Mesenteric fat pad (tissue), 1 donor: ENCODE data around the gene PTP4A2. TPM values are rescaled to one million over a fixed set of nuclear protein-coding genes. Genes with fewer than 3 reads are reported as not detected.

Source experiments
- DNase-seq: peaks from one replicate; pipeline ENCODE4 v3.0.0-alpha.2; 2020; ENCODE audit warnings: low spot score
- total RNA-seq: library from RNA; stranded (reverse); fragmentation: NEBNext Ultra II Directional; extraction: Animal tissue kit (Norgen Biotek cat#: 25700); gene quantifications from one replicate; pipeline ENCODE4 v1.2.1, GENCODE V29; 2021
- donor health status: DM: yes; HTN: yes; CAD: no.

Gene PTP4A2
- total RNA-seq, 1 donor from 2014 or later, result 472 TPM

DNA sequence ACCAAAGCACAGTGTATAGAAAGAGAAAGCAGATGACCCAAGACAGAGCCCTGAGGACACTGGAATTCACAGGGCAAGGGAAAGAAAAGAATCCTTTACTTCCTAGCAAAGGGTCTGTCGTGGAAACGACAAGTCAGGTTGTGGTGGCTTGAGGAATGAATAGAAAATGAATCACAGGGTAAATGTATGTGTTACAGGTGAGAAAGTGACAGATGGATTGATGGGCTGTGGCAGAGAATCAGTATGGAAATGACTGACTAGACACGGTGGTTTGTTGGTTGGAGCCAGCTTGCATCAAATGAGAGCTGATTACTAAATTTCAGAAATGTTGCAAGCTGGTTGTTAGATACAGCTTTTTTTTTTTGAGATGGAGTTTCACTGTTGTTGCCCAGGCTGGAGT is 46.9 kb downstream of the PTP4A2 start:
- DNase-seq, result no peak

- DNase-seq, result no peak
These were observed 49.9 kb downstream of the PTP4A2 start for GRCh38 chr1:31888291-31888690.

DNA sequence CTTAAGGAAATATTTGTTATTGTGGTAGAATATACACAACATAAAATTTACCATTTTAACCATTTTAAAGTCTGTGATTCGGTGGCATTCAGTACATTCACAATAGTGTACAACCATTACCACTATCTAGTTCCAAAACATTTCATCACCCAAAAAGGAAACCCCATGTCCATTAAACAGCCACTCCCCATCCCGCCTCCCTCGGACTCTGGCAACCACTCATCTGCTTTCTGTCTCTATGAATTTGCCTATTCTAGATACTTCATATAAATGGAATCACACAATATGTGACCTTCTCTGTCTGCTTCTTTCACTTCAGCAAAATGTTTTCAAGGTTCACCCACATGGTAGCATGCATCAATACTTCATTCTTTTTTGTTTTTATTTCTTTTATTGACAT is 51.3 kb downstream of the PTP4A2 start:
- DNase-seq, result no peak

- DNase-seq, result no peak
These were observed 52.3 kb downstream of the PTP4A2 start for GRCh38 chr1:31885851-31886250.

GRCh38 chr1:31883357-31883942 is 54.7 kb downstream of the PTP4A2 start:
- no peak for DNase-seq

DNA sequence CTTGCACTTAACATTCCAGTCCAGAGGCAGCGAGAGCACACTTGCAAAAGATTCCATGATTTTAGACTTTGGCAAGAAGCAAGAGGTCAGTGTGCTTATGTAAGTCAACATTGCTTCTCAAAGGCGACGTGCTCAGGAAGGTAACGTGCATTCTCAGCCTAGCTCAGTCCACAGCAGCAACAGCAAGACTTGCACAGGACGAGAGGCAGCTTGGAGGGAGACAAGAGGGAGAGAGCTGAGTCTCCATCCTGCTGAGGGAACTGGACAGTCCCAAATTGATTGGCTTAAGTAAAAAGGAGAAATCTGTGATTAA is 56.5 kb downstream of the PTP4A2 start:
- peak; percentile 24 for DNase-seq

DNA sequence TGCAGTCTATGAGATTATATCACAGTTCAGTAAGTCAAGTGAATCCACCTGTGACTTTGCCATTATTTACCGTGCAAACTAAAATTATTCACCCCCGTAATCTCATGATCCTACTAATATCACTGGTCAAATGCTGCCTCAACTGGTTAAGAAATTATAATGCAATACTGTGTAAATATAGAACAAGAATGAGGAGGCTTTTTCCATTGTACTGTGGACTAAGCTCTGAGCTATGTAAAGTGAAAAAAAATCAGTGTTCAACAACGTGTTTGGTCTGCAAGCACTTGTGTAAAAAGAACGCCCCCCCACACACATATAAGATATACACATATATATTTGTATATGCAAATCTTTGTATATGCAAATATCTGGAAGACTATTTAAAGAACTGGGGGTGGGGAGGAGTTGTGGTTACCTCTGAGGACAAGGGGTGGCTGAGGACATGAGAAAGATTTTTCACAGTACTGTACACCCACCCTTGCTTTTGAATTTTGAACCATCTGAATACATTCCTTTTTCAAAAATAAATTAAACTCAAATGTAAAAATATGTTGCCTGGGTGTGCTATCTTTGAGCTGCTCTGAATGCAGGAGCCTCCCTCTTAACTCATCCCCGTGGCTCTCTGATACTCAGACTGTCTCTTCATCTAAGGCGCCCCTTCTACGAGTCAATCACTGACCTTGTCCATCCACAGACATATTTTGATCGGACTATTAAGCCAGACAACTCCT is 57.0 kb downstream of the PTP4A2 start:
- peak; percentile 3 for DNase-seq

- DNase-seq, result no peak
These were observed 58.1 kb downstream of the PTP4A2 start for GRCh38 chr1:31879981-31880608.

- peak; percentile 65 for DNase-seq
These were observed 60.1 kb downstream of the PTP4A2 start for GRCh38 chr1:31878058-31878457.

DNA sequence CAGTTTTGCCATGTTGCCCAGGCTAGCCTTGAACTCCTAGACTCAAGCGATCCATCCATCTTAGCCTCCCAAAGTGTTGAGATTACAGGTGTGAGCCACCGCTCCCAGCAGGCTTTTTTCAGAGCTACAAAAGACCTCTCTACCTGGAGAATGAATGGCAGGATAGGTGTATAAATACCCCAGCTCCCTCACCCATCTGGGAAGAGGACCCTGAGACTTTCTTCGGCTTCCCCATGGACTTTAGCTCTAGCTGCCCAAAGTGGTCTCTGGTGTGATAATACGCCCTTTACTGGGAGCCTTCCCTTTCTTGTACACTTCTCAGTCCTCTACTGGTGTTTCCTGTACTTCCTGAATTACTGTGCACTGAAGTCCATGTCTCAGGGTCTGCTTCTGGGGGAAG is 60.6 kb downstream of the PTP4A2 start:
- no peak for DNase-seq

- peak; percentile 49 for DNase-seq
These were observed 62.4 kb downstream of the PTP4A2 start for GRCh38 chr1:31875636-31876236.

DNA sequence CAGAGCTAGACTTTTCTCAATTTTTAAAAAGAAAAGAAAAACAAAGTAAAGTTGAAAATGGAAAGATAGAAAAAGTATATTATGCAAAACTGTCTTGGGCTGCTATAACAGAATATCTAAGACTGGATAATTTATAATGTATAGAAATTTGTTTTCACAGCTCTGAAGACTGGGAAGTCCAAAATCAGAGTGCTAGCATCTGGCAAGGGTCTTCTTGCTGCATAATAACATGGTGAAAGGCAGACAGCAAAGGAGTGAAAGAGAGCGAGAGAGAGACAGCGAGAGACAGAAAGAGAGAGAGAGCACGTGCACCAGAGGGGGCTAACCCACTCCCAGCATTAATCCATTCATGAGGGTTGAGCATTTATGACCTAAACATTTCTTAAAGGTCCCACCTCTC is 63.2 kb downstream of the PTP4A2 start:
- no peak for DNase-seq

DNA sequence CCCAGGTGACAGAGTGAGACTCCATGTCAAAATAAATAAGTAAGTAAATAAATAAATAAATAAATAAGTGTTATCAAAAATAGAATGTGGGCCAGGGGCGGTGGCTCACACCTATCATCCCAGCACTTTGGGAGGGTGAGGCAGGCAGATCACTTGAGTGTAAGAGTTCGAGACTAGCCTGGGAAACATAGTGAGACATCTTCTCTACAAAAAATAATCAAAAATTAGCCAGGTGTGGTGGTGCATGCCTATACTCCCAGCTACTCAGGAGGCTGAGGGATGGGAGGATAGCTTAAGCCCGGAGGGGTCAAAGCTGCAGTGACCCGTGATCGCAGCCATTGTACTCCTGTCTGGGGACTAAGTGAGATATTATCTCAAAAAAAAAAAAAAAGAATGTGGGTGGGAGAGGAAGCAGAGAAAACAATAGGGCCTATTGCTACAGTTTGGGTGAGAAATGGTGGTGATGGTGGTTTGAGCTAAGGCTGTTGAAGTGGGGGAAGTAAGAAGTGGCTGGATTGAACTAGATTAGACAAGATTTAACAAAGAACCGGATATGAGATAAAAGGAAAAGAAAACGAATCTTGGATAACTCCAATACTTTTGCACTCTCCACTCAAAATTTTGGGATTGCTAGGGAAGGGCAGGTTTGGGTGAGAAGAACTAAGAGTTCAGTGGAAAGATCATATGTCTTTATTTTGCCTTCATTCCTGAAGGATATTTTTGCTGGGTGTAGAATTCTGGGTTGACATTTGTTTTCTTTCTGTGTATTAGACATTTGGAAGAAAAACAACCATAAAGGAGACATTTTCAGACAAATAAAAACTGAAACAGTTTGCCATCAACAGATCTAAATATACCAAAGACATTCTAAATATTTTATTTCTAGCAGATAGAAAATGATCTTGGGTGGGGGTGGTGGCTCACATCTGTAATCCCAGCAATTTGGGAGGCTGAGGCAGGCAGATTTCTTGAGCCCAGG is 65.2 kb downstream of the PTP4A2 start:
- DNase-seq, result no peak

DNA sequence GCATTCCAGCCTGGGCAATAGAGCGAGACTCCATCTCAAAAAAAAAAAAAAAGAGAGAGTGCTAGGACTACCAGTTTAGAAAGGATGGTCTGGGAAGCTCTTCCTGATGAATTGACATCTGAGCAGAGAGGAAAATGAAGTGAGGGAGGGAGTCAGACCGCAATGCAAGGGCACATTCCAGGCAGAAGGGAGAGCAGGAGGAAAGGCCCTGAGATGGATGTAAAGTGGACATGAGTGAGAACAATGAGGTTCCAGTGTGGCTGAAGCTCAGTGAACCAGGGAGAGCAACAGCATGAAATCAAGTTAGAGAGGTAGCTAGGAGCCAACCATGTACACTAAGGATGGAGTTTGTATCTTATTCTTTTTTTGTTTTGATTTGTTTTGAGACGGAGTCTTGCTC is 66.5 kb downstream of the PTP4A2 start:
- DNase-seq, result no peak

GRCh38 chr1:31870086-31870736 is 68.0 kb downstream of the PTP4A2 start:
- DNase-seq, result no peak

GRCh38 chr1:31869449-31869848 is 68.7 kb downstream of the PTP4A2 start:
- no peak for DNase-seq

DNA sequence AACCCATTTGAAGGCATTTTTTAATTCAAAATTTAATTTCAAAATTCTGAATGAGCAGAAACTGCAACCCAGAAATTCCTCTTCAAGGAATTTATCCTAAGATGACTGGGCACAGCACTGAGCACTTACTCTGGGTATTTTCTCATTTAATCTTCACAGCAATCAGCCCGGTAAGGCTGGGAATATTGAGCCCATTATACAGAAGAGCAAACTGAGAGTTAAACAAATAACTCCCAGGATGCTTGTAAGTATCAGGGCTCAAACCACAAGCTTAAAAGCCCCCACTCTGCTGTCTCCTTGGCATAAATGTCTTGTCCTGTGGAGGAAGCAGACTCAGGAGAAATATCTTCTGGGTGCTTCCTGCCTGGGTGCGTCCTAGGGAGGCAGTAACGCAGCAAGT is 69.3 kb downstream of the PTP4A2 start:
- no peak for DNase-seq

DNA sequence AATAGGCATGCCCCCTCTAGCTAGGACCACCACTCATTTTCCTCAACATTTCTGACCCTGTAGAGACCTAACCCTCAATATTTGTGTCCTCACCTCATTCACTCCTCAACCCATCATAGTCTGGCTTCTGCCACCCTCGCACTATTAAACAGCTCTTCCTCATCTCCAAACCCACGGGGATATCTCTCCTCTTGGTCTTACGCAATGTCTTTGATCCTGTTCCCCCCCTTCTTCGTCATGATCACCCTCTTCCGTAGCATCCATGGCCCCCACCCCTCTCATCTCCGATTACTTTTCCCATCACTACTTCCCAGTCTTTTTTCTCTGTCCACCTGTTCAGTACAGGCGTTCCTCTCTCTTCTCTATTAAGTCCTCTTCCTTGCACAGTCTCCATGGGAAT is 70.6 kb downstream of the PTP4A2 start:
- no peak for DNase-seq

GRCh38 chr1:31866450-31867032 is 71.6 kb downstream of the PTP4A2 start:
- peak; percentile 35 for DNase-seq

DNA sequence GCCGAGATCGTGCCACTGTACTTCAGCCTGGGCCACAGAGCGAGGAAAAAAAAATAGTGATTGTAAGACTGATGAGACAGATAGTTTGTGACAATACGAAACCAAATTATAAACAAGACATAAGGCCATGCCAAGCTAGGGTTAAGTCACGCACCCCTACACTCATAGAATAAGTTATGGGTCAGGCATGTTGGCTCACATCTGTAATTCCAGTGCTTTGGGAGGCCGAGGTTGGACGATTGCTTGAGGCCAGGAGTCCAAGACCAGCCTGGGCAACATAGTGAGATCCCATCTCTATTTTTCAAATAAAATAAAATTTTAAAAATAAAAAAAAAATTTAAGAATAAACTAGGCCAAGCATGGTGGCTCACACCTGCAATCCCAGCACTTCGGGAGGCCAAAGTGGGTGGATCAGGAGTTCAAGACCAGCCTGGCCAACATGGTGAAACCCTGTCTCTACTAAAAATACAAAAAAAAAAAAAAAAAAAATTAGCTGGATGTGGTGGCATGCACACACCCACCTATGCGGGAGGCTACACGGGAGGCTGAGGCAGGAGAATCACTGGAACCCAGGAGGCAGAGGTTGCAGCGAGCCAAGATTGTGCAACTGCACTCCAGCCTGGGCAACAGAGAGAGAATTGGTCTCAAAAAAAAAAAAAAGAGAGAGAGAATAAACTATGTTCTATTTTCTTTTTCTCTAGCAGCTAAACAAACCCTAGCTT is 72.3 kb downstream of the PTP4A2 start:
- DNase-seq, result peak; percentile 9
